ENCODE measurements around the gene DNAJC1. TPM values are rescaled to one million over a fixed set of nuclear protein-coding genes. Genes with fewer than 3 reads are reported as not detected.

The DNAJC1 gene
- polyA plus RNA-seq, 1 donor (not counting 4 experiments of a cell fraction or from before 2014, with no cell fraction given): 24.8 TPM

- Histone ChIP-seq H3K79me2 (ENCODE audit: control insufficient read depth, insufficient read depth, low read length) (no peaks in the 10 kb centered on the region), H3K4me1 (ENCODE audit: control insufficient read depth, extremely low read depth, insufficient read depth, low read length) (no peaks in the 10 kb centered on the region), H3K9ac (ENCODE audit: control insufficient read depth, extremely low read depth, insufficient read depth, low read length) (no peak overlapping the region), H3K9me1 (ENCODE audit: control insufficient read depth, extremely low read depth, insufficient read depth, low read length) (no peaks in the 10 kb centered on the region), H3K4me2 (ENCODE audit: control insufficient read depth, extremely low read depth, insufficient read depth, low read depth, low read length) (no peak overlapping the region), H2AFZ (ENCODE audit: control insufficient read depth, low read length) (no peak overlapping the region), H3K4me3 (ENCODE audit: control insufficient read depth in 2 of 3, extremely low read depth in 1 of 3, insufficient read depth in 2 of 3, low read depth in 1 of 3, low read length in 3 of 3) (no peak overlapping the region), H3K36me3 (ENCODE audit: control insufficient read depth in 2 of 2, extremely low read depth in 1 of 2, insufficient read depth in 2 of 2, low read length in 2 of 2) (no peaks in the 10 kb centered on the region), H4K20me1 (ENCODE audit: control insufficient read depth, extremely low read depth, insufficient read depth, low read length) (no peaks in the 10 kb centered on the region), H3K27ac (ENCODE audit: control insufficient read depth, insufficient read depth, low read length) (no peak overlapping the region), H3K27me3 (ENCODE audit: control insufficient read depth, extremely low read depth, insufficient read depth, low read length) (no peaks in the 10 kb centered on the region), H3K9me3 (ENCODE audit: control insufficient read depth, low read depth, low read length) (no peaks in the 10 kb centered on the region)
- TF ChIP-seq EZH2 (IDR thresholded peaks at IDR 0.05; ENCODE audit: low read length) (no peak), CTCF (optimal IDR thresholded peaks at IDR 0.05 in 1 of 3, IDR thresholded peaks at IDR 0.05 in 1 of 3, conservative IDR thresholded peaks at IDR 0.05 in 1 of 3; ENCODE audit: extremely low read depth in 1 of 3, insufficient read depth in 2 of 3, low read length in 3 of 3) (no peak)
- DNase-seq (ENCODE audit: low read depth, low spot score) (no peak), FAIRE-seq (no peak)
- dilution Hi-C loops (cut with MboI; ENCODE audit: extremely low pct_ligation_motif_present, low sequenced_read_pairs): no loop called here
Measured at GRCh38 chr10:21797533-21797932, 206.0 kb downstream of the DNAJC1 start.

GRCh38 chr10:21791276-21791675 is 212.3 kb downstream of the DNAJC1 start:
- Histone ChIP-seq H3K27me3 (ENCODE audit: control insufficient read depth, extremely low read depth, insufficient read depth, low read length) (no peaks in the 10 kb centered on the region), H3K36me3 (ENCODE audit: control insufficient read depth in 2 of 2, extremely low read depth in 1 of 2, insufficient read depth in 2 of 2, low read length in 2 of 2) (no peaks in the 10 kb centered on the region), H4K20me1 (ENCODE audit: control insufficient read depth, extremely low read depth, insufficient read depth, low read length) (no peaks in the 10 kb centered on the region), H3K9ac (ENCODE audit: control insufficient read depth, extremely low read depth, insufficient read depth, low read length) (no peak overlapping the region), H3K4me3 (ENCODE audit: control insufficient read depth in 2 of 3, extremely low read depth in 1 of 3, insufficient read depth in 2 of 3, low read depth in 1 of 3, low read length in 3 of 3) (no peak overlapping the region), H3K9me1 (ENCODE audit: control insufficient read depth, extremely low read depth, insufficient read depth, low read length) (no peaks in the 10 kb centered on the region), H3K27ac (ENCODE audit: control insufficient read depth, insufficient read depth, low read length) (no peak overlapping the region), H3K4me1 (ENCODE audit: control insufficient read depth, extremely low read depth, insufficient read depth, low read length) (peaks cover 4% of the 10 kb centered on the region), H2AFZ (ENCODE audit: control insufficient read depth, low read length) (no peak overlapping the region), H3K4me2 (ENCODE audit: control insufficient read depth, extremely low read depth, insufficient read depth, low read depth, low read length) (no peak overlapping the region), H3K9me3 (ENCODE audit: control insufficient read depth, low read depth, low read length) (no peaks in the 10 kb centered on the region), H3K79me2 (ENCODE audit: control insufficient read depth, insufficient read depth, low read length) (no peaks in the 10 kb centered on the region)
- no peak for TF ChIP-seq EZH2 (IDR thresholded peaks at IDR 0.05; ENCODE audit: low read length)
- no peak for TF ChIP-seq CTCF (optimal IDR thresholded peaks at IDR 0.05 in 1 of 3, IDR thresholded peaks at IDR 0.05 in 1 of 3, conservative IDR thresholded peaks at IDR 0.05 in 1 of 3; ENCODE audit: extremely low read depth in 1 of 3, insufficient read depth in 2 of 3, low read length in 3 of 3)
- no peak for FAIRE-seq
- DNase-seq (ENCODE audit: low read depth, low spot score): peak; percentile 9
- dilution Hi-C loops (cut with MboI; ENCODE audit: extremely low pct_ligation_motif_present, low sequenced_read_pairs): no loop called here
